Skin of body (tissue), 2 donors: ENCODE results near the gene EIF3B. TPM values are rescaled to one million over a fixed set of nuclear protein-coding genes. Genes with fewer than 3 reads are reported as not detected.

Source experiments
- small RNA-seq: library from RNA; depleted of rRNA; stranded (forward); fragments of <200 nt; gene quantifications from one replicate; pipeline ENCODE3, GENCODE V24; 2014; ENCODE audit warnings: low replicate concordance
- total RNA-seq: library from RNA; depleted of rRNA; stranded (reverse); fragments of >200 nt; gene quantifications from one replicate; pipeline ENCODE4 v1.2.3, GENCODE V29; 2014

Gene EIF3B
- total RNA-seq, 1 donor from 2014 or later: 108 TPM

Small RNA genes within 50 kb of the gene (small RNA-seq; reads per million reads assigned to genes)
- gene AC004840.2: not detected

Other genes with a start within 250 kb of the EIF3B start
- 28.5 TPM for gene MAD1L1, start 121.9 kb upstream of the EIF3B start, total RNA-seq
- gene MRM2, start 112.6 kb upstream of the EIF3B start, total RNA-seq: 12.4 TPM
- 18.8 TPM for gene NUDT1, start 112.6 kb upstream of the EIF3B start, total RNA-seq
- 15.1 TPM for gene SNX8, start 40.4 kb upstream of the EIF3B start, total RNA-seq
- 3.7 TPM for gene CHST12, start 48.8 kb downstream of the EIF3B start, total RNA-seq
- not detected for gene GRIFIN, start 121.6 kb downstream of the EIF3B start, total RNA-seq
- 27.0 TPM for gene LFNG, start 164.9 kb downstream of the EIF3B start, total RNA-seq
- gene BRAT1, start 200.7 kb downstream of the EIF3B start, total RNA-seq: 17.4 TPM
- 8.0 TPM for gene IQCE, start 204.2 kb downstream of the EIF3B start, total RNA-seq